Lung (tissue), 12 donors: Measurements from ENCODE around the gene RTN4R. TPM values are rescaled to one million over a fixed set of nuclear protein-coding genes. Genes with fewer than 3 reads are reported as not detected.

Experiments
- ATAC-seq: fragments of 200-7000 bp; cut with Tn5 transposase; one replicate; pipeline ENCODE4 v1.9.1; 2020; ENCODE audit warnings: moderate number of reproducible peaks; ENCODE audit not compliant: insufficient read depth, low FRiP score
- DNase-seq, 3 donors: peaks; one replicate each; pipeline ENCODE4 v3.0.0-alpha.2; 2013 to 2017
- H3K27ac ChIP-seq, 2 donors: one replicate each; pipeline ENCODE4 v1.5.1; 2013; ENCODE audit warnings: mild to moderate bottlenecking in 2 of 2, moderate library complexity in 2 of 2, control low read depth in 1 of 2, inconsistent platforms in 1 of 2, low read depth in 1 of 2, low read length in 1 of 2
- H3K27me3 ChIP-seq, 3 donors: one replicate each; pipeline ENCODE4 v1.5.1; 2013; ENCODE audit warnings: low read length in 2 of 3; ENCODE audit not compliant: control insufficient read depth in 3 of 3, insufficient read depth in 3 of 3
- H3K36me3 ChIP-seq, 4 donors: one replicate each; pipeline ENCODE4 v1.5.1; 2013; ENCODE audit warnings: low read length in 4 of 4, mild to moderate bottlenecking in 1 of 4, moderate library complexity in 1 of 4; ENCODE audit not compliant: control insufficient read depth in 4 of 4, insufficient read depth in 4 of 4
- H3K4me1 ChIP-seq, 5 donors: one replicate each; pipeline ENCODE4 v1.5.1; 2013; ENCODE audit warnings: low read length in 5 of 5, mild to moderate bottlenecking in 2 of 5, moderate library complexity in 1 of 5; ENCODE audit not compliant: control insufficient read depth in 5 of 5, insufficient read depth in 5 of 5
- H3K4me3 ChIP-seq: one replicate; pipeline ENCODE4 v1.5.1; 2013; ENCODE audit warnings: mild to moderate bottlenecking, control low read depth, moderate library complexity
- H3K9ac ChIP-seq, 2 donors: one replicate each; pipeline ENCODE4 v1.5.1; 2013; ENCODE audit warnings: low read length in 2 of 2, control low read depth in 1 of 2; ENCODE audit not compliant: insufficient read depth in 1 of 2
- H3K9me3 ChIP-seq, 4 donors: one replicate each; pipeline ENCODE4 v1.5.1; 2013; ENCODE audit warnings: low read length in 3 of 4, mild to moderate bottlenecking in 1 of 4, moderate library complexity in 1 of 4; ENCODE audit not compliant: control insufficient read depth in 4 of 4, insufficient read depth in 3 of 4
- WGBS, 2 donors: extraction: QIAGEN DNeasy Blood & Tissue Kit; methylation state at CpG; one replicate each; pipeline ENCODE4 v1.1.7; 2013; 5-methylcytosine and 5-hydroxymethylcytosine counted together
- polyA plus RNA-seq, 2 donors: library from polyadenylated mRNA; stranded (reverse); fragments of 200-250 nt; gene quantifications; one replicate each; pipeline ENCODE4 v1.2.1, GENCODE V29; 2013
- total RNA-seq, 2 donors: library from RNA; depleted of rRNA in 1 of 2; stranded (reverse); fragments of >200 nt in 1 of 2; gene quantifications; one replicate each; pipeline ENCODE4 v1.2.1, GENCODE V29; 2014 to 2021
- TF ChIP-seq, protein P1 (sequence below): IDR thresholded peaks from 2 replicates; pipeline ENCODE4 v1.5.1; 2012; ENCODE audit warnings: mild to moderate bottlenecking; ENCODE audit errors: control extremely low read depth, extremely low read depth
- donor health status: control.
- donor health status: control.
- donor health status: Bipolar disorder and iron deficiency.
- donor health status: healthy.
- donor health status: DM: yes; HTN: yes; CAD: no.

The RTN4R gene
- total and polyA plus RNA-seq, 4 donors, result 2.6 to 7.8 (median 4.3) TPM

DNA sequence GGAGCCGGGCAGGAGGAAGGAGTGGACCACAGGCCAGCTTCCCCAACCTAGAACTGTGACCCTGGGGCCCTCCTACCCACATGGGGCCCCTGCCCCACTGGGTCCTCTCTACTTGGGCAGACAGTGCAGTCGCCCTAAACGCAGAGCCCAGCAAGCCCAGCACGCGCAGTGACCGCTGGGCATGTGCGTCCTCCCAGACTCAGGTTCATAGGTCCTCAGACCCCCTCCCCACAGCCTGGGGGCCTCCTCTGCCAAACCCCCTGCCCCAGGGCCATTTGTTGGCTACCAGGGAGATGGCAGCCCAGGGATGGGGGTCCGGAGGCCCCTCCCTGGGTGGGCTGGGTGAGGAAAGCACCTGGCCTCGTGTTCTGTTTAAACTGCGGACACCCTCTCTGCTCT, 23.9 kb downstream of the RTN4R start:
- H3K27me3 ChIP-seq, result no peaks in the 10 kb centered on the region
- H3K9me3 ChIP-seq, result no peaks in the 10 kb centered on the region
- H3K27ac ChIP-seq, result no peak overlapping the region
- TF ChIP-seq, protein P1, sequence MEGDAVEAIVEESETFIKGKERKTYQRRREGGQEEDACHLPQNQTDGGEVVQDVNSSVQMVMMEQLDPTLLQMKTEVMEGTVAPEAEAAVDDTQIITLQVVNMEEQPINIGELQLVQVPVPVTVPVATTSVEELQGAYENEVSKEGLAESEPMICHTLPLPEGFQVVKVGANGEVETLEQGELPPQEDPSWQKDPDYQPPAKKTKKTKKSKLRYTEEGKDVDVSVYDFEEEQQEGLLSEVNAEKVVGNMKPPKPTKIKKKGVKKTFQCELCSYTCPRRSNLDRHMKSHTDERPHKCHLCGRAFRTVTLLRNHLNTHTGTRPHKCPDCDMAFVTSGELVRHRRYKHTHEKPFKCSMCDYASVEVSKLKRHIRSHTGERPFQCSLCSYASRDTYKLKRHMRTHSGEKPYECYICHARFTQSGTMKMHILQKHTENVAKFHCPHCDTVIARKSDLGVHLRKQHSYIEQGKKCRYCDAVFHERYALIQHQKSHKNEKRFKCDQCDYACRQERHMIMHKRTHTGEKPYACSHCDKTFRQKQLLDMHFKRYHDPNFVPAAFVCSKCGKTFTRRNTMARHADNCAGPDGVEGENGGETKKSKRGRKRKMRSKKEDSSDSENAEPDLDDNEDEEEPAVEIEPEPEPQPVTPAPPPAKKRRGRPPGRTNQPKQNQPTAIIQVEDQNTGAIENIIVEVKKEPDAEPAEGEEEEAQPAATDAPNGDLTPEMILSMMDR, result no peak
- WGBS, 2 donors, result 75 to 78% methylated on average over 10 of the region's 10 CpGs
- no peak overlapping the region for H3K9ac ChIP-seq
- no peak for DNase-seq
- H3K4me1 ChIP-seq, result peaks cover 4 to 64% (median 37%) of the 10 kb centered on the region in 5 donors
- H3K4me3 ChIP-seq, result no peak overlapping the region
- no peak for ATAC-seq
- no peaks in the 10 kb centered on the region for H3K36me3 ChIP-seq

DNA sequence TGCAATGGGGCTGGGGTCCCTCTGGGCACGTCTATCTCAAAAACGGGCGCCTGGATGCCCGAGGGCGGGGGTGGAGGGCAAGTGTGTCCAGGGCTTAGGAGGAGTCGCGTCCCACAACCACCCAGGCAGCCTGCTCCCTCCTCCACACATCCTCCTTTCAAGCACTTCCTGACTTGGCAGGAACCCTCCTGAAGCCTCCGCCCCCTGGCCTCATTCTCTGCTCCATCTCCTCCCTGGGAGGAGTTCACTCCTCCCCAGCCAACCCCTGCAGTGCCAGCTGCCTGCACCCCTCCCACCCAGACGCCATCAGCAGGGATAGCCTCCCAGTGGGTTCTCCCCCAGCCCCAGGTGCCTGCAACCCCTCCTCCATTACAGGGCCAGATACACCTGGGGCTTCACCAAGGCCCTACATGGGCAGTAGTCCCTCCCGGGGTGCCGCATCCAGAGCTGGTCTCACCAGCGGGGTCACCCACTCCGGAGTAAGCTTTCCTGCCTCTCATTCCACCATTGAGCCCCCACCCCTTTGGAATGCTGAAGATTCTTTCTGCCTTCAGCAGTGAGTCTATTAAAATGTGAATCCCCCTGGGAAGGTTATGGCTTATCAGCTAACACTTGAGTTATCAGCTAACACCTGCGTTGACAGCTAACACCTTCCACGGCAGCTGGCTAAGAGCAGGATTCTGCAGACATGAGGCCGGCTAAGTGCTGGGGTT, 24.4 kb downstream of the RTN4R start:
- DNase-seq (peak; percentile 92 to 97 (median 94)), ATAC-seq (peak; percentile 68)
- 24 to 30% methylated on average over 16 of the region's 16 CpGs for WGBS, 2 donors
- H3K27me3 ChIP-seq, result no peaks in the 10 kb centered on the region
- H3K4me1 ChIP-seq, result peaks cover 4 to 64% (median 39%) of the 10 kb centered on the region in 5 donors
- no peak overlapping the region for H3K4me3 ChIP-seq
- no peaks in the 10 kb centered on the region for H3K9me3 ChIP-seq
- TF ChIP-seq, protein P1, result no peak
- peak overlapping the region in 1 of 2 donors; percentile 37 for H3K27ac ChIP-seq
- no peaks in the 10 kb centered on the region for H3K36me3 ChIP-seq
- no peak overlapping the region for H3K9ac ChIP-seq

DNA sequence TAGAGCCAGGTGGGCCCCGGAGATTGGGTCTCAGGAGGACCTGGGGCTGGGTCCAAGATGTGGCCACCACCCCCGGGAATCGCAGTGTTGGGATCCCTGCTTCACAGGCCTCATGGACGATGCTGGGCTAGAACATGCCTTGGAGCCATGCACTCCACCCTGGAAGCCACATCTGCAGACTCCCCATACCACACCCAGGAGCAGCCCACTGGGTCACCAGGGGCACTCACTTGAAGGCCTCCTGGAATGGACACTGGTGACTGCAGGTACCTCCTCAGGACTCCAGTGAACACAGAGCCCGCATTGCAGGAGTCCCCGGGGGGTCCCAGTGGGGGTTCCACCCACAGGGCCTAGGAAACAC, 25.0 kb downstream of the RTN4R start:
- Histone ChIP-seq H3K27me3 (no peaks in the 10 kb centered on the region), H3K9me3 (no peaks in the 10 kb centered on the region), H3K36me3 (no peaks in the 10 kb centered on the region), H3K4me3 (no peak overlapping the region), H3K27ac (peak overlapping the region in 1 of 2 donors; percentile 37), H3K4me1 (peaks cover 4 to 66% (median 39%) of the 10 kb centered on the region in 5 donors), H3K9ac (no peak overlapping the region)
- TF ChIP-seq, protein P1, result no peak
- 59 to 63% methylated on average over 6 of the region's 6 CpGs for WGBS, 2 donors
- DNase-seq (no peak), ATAC-seq (no peak)
